Skeletal muscle satellite cell (primary cell): ENCODE data around the gene GIPR.

Experiments used
- H3K27me3 ChIP-seq: 2 replicates; pipeline ENCODE4 v1.7.0; 2013; ENCODE audit warnings: low read length; ENCODE audit not compliant: control insufficient read depth, insufficient read depth
- H3K36me3 ChIP-seq: 2 replicates; pipeline ENCODE4 v1.7.0; 2013; ENCODE audit warnings: mild to moderate bottlenecking, control low read depth, low read length; ENCODE audit not compliant: insufficient read depth
- H3K4me1 ChIP-seq: 2 replicates; pipeline ENCODE4 v1.7.0; 2013; ENCODE audit warnings: low read length; ENCODE audit not compliant: control insufficient read depth, insufficient read depth
- H3K4me2 ChIP-seq: 2 replicates; pipeline ENCODE4 v1.7.0; 2013; ENCODE audit warnings: mild to moderate bottlenecking, low read length
- H3K4me3 ChIP-seq: 2 replicates; pipeline ENCODE4 v1.7.0; 2013; ENCODE audit warnings: low read length
- H3K9ac ChIP-seq: 2 replicates; pipeline ENCODE4 v1.7.0; 2013; ENCODE audit warnings: mild to moderate bottlenecking, low read depth, low read length, moderate library complexity
- H3K9me3 ChIP-seq: replicated peaks from 2 replicates; pipeline ENCODE4 v1.7.0; 2013; ENCODE audit warnings: mild to moderate bottlenecking, control low read depth, low read length

GIPR gene

GRCh38 chr19:45637890-45638667, 29.9 kb upstream of the GIPR start:
- Histone ChIP-seq H3K9me3 (no peaks in the 10 kb centered on the region), H3K36me3 (peaks cover 3% of the 10 kb centered on the region), H3K4me1 (peaks cover 34% of the 10 kb centered on the region), H3K4me2 (peak overlapping the region; percentile 86), H3K4me3 (peak overlapping the region; percentile 80), H3K9ac (peak overlapping the region; percentile 78), H3K27me3 (no peaks in the 10 kb centered on the region)

GRCh38 chr19:45638930-45639729, 28.9 kb upstream of the GIPR start, which contains the start of gene EML2:
EML2 (minus strand) TSS chr19:45639397; CDS start chr19:45639376, 21 bp downstream.
- H3K4me1 ChIP-seq: peaks cover 39% of the 10 kb centered on the region
- H3K9ac ChIP-seq: peak within 1 kb of the TSS; percentile 78
- H3K4me3 ChIP-seq: peak within 1 kb of the TSS; percentile 80
- peaks cover 3% of the 10 kb centered on the region for H3K36me3 ChIP-seq
- no peaks in the 10 kb centered on the region for H3K27me3 ChIP-seq
- no peaks in the 10 kb centered on the region for H3K9me3 ChIP-seq
- H3K4me2 ChIP-seq: peak within 1 kb of the TSS; percentile 86

- peaks cover 39% of the 10 kb centered on the region for H3K4me1 ChIP-seq
- H3K9ac ChIP-seq: no peak overlapping the region
- peak overlapping the region; percentile 29 for H3K4me3 ChIP-seq
- no peaks in the 10 kb centered on the region for H3K27me3 ChIP-seq
- peaks cover 3% of the 10 kb centered on the region for H3K36me3 ChIP-seq
- H3K4me2 ChIP-seq: peak overlapping the region; percentile 81
- H3K9me3 ChIP-seq: no peaks in the 10 kb centered on the region
These were observed 27.2 kb upstream of the GIPR start for GRCh38 chr19:45640849-45641273.

- H3K36me3 ChIP-seq: peaks cover 3% of the 10 kb centered on the region
- peak overlapping the region; percentile 29 for H3K4me3 ChIP-seq
- peak overlapping the region; percentile 81 for H3K4me2 ChIP-seq
- peaks cover 39% of the 10 kb centered on the region for H3K4me1 ChIP-seq
- peak overlapping the region; percentile 50 for H3K9ac ChIP-seq
- no peaks in the 10 kb centered on the region for H3K9me3 ChIP-seq
- no peaks in the 10 kb centered on the region for H3K27me3 ChIP-seq
These were observed 26.5 kb upstream of the GIPR start for GRCh38 chr19:45641274-45642105.

GRCh38 chr19:45643024-45643926, 24.7 kb upstream of the GIPR start:
- Histone ChIP-seq H3K9me3 (no peaks in the 10 kb centered on the region), H3K4me2 (peak overlapping the region; percentile 81), H3K27me3 (no peaks in the 10 kb centered on the region), H3K4me1 (peaks cover 33% of the 10 kb centered on the region), H3K4me3 (no peak overlapping the region), H3K36me3 (no peaks in the 10 kb centered on the region), H3K9ac (no peak overlapping the region)

- Histone ChIP-seq H3K4me3 (no peak overlapping the region), H3K9me3 (no peaks in the 10 kb centered on the region), H3K4me2 (no peak overlapping the region), H3K27me3 (no peaks in the 10 kb centered on the region), H3K9ac (no peak overlapping the region), H3K36me3 (no peaks in the 10 kb centered on the region), H3K4me1 (peaks cover 28% of the 10 kb centered on the region)
These were observed 23.9 kb upstream of the GIPR start for GRCh38 chr19:45643927-45644771.

- Histone ChIP-seq H3K36me3 (no peaks in the 10 kb centered on the region), H3K9me3 (no peaks in the 10 kb centered on the region), H3K4me1 (peaks cover 28% of the 10 kb centered on the region), H3K27me3 (no peaks in the 10 kb centered on the region), H3K4me3 (peak overlapping the region; percentile 72), H3K4me2 (peak overlapping the region; percentile 82), H3K9ac (no peak overlapping the region)
These were observed 22.9 kb upstream of the GIPR start for GRCh38 chr19:45645068-45645630.

- Histone ChIP-seq H3K9me3 (no peaks in the 10 kb centered on the region), H3K4me1 (peaks cover 27% of the 10 kb centered on the region), H3K9ac (peak overlapping the region; percentile 35), H3K36me3 (no peaks in the 10 kb centered on the region), H3K4me3 (peak overlapping the region; percentile 72), H3K27me3 (no peaks in the 10 kb centered on the region), H3K4me2 (peak overlapping the region; percentile 82)
These were observed 22.2 kb upstream of the GIPR start for GRCh38 chr19:45645631-45646344.

- no peak overlapping the region for H3K9ac ChIP-seq
- no peaks in the 10 kb centered on the region for H3K27me3 ChIP-seq
- no peaks in the 10 kb centered on the region for H3K36me3 ChIP-seq
- H3K4me1 ChIP-seq: peaks cover 22% of the 10 kb centered on the region
- H3K4me2 ChIP-seq: peak overlapping the region; percentile 82
- peak overlapping the region; percentile 72 for H3K4me3 ChIP-seq
- H3K9me3 ChIP-seq: no peaks in the 10 kb centered on the region
These were observed 21.7 kb upstream of the GIPR start for GRCh38 chr19:45646345-45646698.
